GM19351 (cell line): ENCODE measurements around the gene RPL9.
"Not testable (repeated sequence)": the region's sequence is repeated elsewhere in the genome, so short reads cannot be mapped to it uniquely, and the experiment has no call there.

Experiments
- ATAC-seq: cut with Tn5 transposase; IDR thresholded peaks from one replicate; pipeline ENCODE4 v1.9.1; 2021; ENCODE audit warnings: mild to moderate bottlenecking, moderate library complexity; ENCODE audit not compliant: unreplicated experiment

RPL9 gene

GRCh38 chr4:39458505-39459300 is at the start of gene RPL9, which contains the start of gene LIAS:
Gene RPL9 (minus strand): TSS chr4:39458922. CDS start chr4:39458439, 483 bp downstream.
Gene LIAS (plus strand): TSS chr4:39459056. CDS start chr4:39459118, 62 bp downstream.
- peak; percentile 84 for ATAC-seq

- no peak for ATAC-seq
Measured at GRCh38 chr4:39505581-39505980, 46.9 kb upstream of the RPL9 start.

DNA sequence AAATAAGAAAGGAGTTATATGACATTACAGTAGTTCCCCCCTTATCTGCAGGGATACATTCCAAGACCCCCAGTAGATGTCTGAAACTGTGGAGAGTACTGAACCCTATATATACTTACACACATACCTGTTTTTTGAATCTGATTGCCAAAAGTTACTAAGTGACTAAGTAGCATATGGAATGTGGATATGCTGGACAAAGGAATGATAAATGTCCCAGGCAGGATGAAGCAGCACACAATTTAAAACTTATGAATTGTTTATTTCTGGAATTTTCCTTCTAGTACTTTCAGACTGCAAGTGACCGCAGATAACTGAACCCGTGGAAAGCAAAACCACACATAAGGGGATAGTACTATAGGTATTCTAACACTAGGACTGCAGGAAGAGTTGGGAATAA is 45.8 kb upstream of the RPL9 start:
- no peak for ATAC-seq

DNA sequence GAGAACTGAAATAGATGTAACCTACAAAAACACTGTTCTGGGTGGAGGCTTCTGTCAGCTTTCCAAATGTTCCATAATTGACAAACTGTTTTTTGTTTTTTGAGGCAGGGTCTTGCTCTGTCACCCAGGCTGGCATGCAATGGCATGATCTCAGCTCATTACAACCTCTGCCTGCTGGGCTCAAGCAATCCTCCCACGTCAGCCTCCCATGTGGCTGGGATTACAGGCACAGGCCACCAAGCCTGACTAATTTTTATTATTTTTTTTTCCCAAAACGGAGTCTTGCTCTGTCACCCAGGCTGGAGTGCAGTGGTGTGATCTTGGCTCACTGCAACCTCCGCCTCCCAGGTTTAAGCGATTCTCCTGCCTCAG is 43.9 kb upstream of the RPL9 start:
- ATAC-seq, result not testable (repeated sequence)

DNA sequence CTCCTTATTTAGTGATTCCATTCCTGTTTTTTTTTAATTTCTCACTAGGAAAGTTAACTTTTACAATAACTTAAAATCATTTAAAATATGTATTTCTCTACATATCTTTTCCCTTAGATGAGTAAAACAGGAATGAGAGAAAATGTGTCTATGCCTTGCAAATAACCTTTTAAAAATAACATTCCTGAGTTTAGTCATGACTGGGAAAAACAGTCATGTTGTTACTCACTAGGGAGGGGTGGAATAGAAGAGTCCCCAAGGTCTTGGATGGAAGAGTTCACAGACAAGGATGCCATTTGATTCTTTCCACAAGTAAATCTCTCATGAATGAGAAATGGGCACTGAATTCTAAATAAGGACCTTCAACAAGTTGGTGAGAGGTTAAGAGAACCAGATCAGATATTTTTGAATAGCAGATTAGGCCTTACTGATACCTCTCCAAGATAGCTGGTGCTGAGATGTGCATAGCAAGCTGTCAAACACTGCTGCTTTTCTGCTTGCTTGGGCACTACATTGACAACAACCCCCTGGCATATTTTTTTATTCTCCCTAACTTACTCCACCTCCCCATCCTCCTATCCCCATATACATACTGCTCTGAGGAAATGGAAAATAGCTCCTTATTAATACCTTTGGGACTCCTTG is 43.4 kb upstream of the RPL9 start:
- no peak for ATAC-seq

DNA sequence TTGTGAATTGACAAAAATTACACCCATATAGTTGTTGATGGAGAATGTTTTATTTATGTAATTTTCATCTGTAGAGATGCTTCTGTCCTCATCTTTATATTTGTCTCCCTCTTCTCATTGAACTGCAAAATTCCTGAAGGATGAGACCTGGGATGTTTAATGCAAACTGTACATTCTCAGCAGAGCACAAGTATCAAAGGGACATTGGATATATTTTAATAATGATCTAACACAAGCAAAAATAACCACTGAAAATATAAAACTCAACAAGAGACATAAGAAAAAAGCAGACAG is 40.0 kb upstream of the RPL9 start:
- no peak for ATAC-seq

DNA sequence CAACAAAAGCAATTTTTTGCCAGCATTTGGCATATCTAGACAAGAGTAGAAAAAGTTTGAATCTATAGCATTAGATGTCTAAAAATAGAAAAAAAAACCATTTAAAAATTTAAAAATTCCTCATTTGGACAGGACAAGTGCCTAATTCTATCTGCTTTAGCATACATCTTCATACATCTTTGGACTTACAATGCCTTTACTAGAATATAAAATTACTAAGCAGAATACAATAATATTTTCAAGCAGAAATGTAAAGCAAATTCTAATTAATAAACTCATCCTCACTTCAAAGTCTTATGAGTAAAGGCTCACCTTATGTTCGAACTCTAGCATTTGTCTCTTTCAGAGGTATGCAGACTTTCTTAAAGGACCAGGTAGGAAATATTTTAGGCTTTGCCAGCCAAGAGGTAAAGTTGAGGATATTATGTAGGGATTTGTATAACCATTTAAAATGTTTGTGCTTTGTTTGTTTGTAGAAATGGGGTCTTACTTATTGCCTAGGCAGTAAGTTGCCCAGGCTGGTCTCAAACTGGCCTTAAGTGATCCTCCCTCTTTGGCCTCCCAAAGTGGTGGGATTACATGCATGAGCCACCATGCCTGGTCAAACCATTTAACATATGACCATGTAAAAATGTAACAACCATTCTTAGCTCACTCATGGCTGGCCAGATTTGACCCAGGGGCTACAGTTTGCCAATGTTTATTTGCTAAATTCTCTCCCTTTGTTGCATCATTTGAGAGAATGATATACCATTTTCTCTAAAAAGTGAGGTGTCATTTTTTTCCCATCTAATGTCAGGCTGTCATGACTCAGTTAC is 39.4 kb upstream of the RPL9 start:
- ATAC-seq, result no peak

DNA sequence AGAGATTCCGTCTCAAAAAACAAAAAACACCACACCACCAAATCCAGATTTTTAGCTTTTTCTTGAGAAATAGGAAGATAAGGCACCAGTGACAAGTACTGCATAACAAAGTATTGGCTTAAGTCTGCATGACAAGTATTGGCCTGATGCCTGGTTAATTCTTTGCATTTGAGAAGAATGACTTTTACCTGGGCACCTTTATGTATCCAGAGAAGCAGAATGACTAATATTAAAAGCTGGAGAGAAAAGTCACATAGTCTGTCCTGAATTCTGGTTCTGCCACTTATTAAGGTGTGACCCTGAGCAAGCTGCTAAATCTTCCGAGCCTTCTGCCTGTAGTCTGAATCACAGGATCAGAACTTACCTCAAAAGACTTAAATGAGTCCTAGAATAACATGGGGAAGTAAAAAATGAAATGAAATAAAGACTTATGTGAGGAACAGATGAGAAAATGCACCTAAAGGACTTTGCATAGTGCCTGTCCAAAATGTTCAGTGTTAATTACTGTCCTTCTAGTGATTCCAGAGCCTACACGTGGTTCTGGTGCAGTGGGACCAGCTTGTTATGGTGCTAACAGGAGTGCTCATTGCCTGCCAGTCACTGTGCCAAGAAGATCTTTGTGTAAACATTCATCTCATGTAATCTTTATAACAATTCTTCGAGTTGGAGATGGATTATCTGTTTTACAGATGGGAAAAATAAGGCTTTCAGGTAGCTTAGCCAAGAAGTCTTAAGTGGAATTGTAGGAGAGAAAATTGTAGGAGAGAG is 36.9 kb upstream of the RPL9 start:
- no peak for ATAC-seq

GRCh38 chr4:39494354-39494753 is 35.6 kb upstream of the RPL9 start:
- ATAC-seq, result no peak

DNA sequence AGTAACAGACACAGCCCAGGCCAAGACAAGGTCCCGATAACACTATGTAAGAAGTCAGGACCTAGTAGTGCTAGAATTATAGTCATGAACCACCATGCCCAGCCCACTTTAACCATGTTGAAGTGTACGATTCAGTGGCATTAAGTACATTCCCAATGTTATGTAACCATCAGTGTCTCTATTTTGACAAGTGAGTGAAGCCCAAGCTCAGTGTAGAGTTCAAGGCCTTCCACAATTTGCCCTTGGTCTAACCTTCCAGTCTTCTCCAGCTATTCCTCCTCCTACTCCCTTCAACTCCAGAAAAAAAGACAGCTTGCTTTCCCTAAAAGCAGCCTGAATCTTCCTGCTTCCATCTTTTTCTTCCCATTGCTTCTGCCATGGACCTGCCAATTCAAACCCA is 31.6 kb upstream of the RPL9 start:
- no peak for ATAC-seq

DNA sequence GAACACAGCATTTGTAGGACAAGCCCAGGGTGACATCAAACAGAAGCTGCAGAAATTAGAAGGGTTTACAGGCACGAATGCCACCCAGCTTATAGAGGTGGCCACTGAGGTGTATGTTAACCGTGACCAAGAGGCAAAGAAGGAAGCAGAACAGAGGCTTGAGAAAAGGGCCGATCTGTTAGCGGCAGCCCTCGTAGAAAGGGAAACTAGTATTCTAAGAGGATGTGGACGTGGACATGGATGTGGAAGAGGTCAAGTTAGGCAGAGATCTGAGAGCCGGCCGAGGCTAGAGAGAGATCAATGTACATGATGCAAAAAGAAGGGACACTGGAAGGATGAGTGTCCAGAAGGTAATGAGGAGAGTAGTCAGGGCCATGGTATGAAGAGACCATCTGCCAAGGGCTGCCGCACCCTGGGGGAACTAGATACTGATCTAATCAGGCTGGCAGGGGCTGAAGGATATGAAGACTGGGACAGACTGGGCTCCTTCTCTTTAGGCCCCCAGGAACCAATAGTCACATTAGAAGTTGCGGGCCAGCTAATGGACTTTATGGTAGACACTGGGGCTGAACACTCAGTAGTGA is 27.6 kb upstream of the RPL9 start:
- no peak for ATAC-seq

DNA sequence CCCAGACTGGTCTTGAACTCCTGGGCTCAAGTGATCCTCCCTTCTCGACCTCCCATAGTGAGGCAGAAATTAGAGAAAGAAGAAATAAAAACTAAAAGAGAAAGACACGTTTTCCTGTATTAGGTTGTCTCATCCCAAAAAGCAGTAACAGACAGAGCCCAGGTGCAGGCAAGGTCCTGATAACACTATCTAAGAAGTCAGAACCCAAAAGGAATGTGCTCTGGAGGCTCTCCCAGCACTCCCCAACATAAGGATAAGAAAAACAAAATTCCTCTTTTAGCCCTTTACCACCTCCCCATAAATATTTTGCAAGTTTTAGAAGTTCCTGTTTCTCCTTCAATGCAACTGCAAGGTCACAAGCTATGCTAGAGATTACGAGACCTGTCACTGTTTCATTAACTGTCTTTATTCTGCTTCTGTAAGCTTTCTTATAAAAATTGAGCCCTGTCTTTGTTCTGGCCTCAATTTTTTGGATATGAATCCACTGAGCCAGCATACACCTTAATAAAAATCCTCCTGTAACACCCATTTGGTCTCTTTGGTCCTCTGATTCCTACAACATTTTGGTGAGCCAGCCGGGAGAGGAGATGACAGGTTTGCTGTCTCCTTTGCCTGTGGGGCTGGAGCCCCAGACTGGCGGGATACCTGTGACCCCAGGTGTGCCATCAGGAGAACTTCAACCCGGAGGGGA is 26.0 kb upstream of the RPL9 start:
- no peak for ATAC-seq

DNA sequence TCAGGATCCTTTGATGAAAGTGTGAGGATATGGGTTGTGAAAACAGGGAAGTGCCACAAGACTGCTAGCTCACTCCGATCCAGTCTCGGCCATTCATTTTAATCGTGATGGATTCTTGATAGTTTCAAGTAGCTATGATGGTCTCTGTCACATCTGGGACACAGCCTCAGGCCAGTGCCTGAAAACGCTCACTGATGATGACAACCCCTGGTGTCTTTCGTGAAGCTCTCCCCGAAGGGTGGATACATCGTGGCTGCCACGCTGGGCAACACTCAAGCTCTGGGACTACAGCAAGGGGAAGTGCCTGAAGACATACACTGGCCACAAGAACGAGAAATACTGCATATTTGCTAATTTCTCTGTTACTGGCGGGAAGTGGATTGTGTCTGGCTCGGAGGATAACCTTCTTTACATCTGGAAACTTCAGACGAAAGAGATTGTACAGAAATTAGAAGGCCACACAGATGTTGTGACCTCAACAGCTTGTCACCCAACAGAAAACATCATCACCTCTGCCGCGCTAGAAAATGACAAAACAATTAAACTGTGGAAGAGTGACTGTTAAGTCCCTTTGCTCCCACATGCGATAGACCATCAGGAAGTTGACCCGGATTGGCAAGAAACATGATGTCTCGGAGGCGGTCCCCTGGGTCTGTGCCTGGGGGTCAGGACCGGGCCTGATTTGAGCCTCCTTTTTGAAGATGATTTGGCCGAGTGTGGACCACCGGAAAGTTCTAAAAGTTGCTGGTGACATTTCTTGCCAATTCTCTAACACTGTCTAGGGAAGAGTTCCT is 22.4 kb upstream of the RPL9 start:
- no peak for ATAC-seq

- ATAC-seq, result no peak
Measured at GRCh38 chr4:39480251-39480650, 21.5 kb upstream of the RPL9 start.

GRCh38 chr4:39476187-39476895 is 17.6 kb upstream of the RPL9 start:
- ATAC-seq, result no peak

DNA sequence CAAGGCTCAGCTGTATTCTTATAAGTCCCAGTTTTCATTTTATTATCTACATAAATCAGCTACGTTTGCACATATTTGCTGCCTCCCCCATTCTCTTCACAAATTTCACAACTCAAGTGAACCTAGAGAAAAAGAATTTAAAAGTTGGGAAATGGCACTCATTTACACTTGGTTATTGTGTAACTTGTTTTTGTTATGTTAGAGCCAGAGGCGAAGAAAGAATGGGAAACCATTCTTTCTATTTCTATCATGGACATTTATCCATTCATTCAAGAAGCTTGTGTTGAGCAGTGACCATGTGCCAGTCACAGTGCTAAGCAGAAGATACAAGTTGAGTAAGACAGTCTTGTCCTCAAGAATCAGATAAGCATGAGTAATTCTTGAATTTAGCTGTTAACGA is 13.7 kb upstream of the RPL9 start:
- no peak for ATAC-seq

DNA sequence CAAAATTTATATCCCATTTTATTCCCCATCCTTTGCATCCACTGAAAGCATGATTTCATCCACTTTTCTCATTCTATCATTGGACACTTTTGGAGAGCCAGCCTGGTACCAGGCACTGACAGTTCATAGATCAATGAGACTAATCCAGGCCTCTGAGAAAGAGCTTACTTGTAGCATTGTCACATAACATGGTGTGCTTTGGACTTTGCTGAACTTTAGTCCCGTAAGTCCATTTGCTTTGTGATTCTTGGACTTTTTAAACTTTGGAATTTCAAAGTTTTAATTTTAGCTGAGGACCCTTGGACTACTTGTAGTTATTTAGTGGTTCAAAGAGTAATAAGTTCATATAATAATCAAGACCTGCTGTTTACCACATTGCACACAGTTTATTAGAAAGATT is 11.7 kb upstream of the RPL9 start:
- no peak for ATAC-seq

- ATAC-seq, result peak; percentile 92
Measured at GRCh38 chr4:39469429-39470077, 10.8 kb upstream of the RPL9 start.
